ENCODE data around the gene SIPA1L3. TPM values are rescaled to one million over a fixed set of nuclear protein-coding genes. Genes with fewer than 3 reads are reported as not detected.

The SIPA1L3 gene
- total and polyA plus RNA-seq, 9 of the 15 experiments (the other 6 are each of a cell fraction or from before 2014, with no cell fraction given), result 0.01 to 6.1 (median 2.5) TPM

DNA sequence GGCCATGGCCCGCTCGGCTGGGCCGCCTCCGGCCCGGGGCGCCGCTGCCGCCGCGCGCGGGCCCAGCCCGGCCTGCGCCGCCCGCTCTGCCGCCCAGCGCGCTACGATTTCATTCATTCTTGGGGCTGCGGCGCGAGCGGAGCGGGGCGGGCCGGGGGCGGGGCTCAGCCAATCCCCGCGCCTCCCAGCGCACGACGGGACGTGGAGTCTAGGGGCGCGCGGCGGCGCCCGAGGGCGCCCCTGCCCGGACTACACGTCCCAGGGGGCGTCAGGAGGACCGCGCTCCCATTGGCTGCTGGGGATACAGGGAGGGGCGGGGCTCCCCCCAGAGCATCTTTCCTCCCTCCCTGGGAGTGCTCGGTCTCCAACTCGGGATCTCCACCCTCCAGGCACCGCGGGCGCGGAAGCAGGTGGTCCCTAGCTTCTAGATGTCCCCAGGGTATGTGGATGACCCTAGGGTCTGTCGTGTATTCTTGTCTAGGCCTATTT, 322.6 kb downstream of the SIPA1L3 start (continued):
- TF ChIP-seq MAZ (CRISPR knock-in tag; conservative IDR thresholded peaks at IDR 0.05 in 1 of 2, IDR thresholded peaks at IDR 0.05 in 1 of 2) (peak; percentile 54 to 58; a peak in 2 of 4 replicates), LARP7 (IDR thresholded peaks at IDR 0.05) (no peak), POLR2G (IDR thresholded peaks at IDR 0.05; ENCODE audit: low read depth, low read length) (peak; percentile 23; the same call in 1 of the 2 replicates), RB1 (IDR thresholded peaks at IDR 0.05; ENCODE audit: low read depth) (peak; percentile 75), NFYB (IDR thresholded peaks at IDR 0.05; ENCODE audit: extremely low read depth, insufficient read length) (peak; percentile 75), SP1 (CRISPR knock-in tag; IDR thresholded peaks at IDR 0.05) (peak; percentile 65), SRF (CRISPR knock-in tag; IDR thresholded peaks at IDR 0.05) (peak in 1 of 2 experiments; percentile 38; a peak in 1 of 4 replicates), CXXC5 (CRISPR knock-in tag; IDR thresholded peaks at IDR 0.05) (peak; percentile 80), HDAC1 (IDR thresholded peaks at IDR 0.05) (peak in 1 of 2 experiments; percentile 76; a peak in 2 of 4 replicates), C11orf30 (IDR thresholded peaks at IDR 0.05; ENCODE audit: low read depth) (no peak), XRCC5 (IDR thresholded peaks at IDR 0.05; ENCODE audit: low read depth, low read length) (no peak), GATA2 (CRISPR knock-in tag; IDR thresholded peaks at IDR 0.05) (no peak), KDM4B (IDR thresholded peaks at IDR 0.05; ENCODE audit: borderline replicate concordance in 2 of 2, low read depth in 1 of 2) (0 out of 4 replicates have a peak, but pooled peaks of 1 of the 2 experiments have one; percentile 57), CCNT2 (IDR thresholded peaks at IDR 0.05; ENCODE audit: borderline replicate concordance, extremely low read depth, insufficient read length, low read depth, low read length) (peak; percentile 53), ARID2 (IDR thresholded peaks at IDR 0.05) (no peak), KDM1A (IDR thresholded peaks at IDR 0.05) (peak; percentile 96 to 98)
- TF ChIP-seq, protein P1, sequence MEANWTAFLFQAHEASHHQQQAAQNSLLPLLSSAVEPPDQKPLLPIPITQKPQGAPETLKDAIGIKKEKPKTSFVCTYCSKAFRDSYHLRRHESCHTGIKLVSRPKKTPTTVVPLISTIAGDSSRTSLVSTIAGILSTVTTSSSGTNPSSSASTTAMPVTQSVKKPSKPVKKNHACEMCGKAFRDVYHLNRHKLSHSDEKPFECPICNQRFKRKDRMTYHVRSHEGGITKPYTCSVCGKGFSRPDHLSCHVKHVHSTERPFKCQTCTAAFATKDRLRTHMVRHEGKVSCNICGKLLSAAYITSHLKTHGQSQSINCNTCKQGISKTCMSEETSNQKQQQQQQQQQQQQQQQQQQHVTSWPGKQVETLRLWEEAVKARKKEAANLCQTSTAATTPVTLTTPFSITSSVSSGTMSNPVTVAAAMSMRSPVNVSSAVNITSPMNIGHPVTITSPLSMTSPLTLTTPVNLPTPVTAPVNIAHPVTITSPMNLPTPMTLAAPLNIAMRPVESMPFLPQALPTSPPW (CRISPR knock-in tag; IDR thresholded peaks at IDR 0.05), result peak; percentile 97
- TF ChIP-seq, protein P2, sequence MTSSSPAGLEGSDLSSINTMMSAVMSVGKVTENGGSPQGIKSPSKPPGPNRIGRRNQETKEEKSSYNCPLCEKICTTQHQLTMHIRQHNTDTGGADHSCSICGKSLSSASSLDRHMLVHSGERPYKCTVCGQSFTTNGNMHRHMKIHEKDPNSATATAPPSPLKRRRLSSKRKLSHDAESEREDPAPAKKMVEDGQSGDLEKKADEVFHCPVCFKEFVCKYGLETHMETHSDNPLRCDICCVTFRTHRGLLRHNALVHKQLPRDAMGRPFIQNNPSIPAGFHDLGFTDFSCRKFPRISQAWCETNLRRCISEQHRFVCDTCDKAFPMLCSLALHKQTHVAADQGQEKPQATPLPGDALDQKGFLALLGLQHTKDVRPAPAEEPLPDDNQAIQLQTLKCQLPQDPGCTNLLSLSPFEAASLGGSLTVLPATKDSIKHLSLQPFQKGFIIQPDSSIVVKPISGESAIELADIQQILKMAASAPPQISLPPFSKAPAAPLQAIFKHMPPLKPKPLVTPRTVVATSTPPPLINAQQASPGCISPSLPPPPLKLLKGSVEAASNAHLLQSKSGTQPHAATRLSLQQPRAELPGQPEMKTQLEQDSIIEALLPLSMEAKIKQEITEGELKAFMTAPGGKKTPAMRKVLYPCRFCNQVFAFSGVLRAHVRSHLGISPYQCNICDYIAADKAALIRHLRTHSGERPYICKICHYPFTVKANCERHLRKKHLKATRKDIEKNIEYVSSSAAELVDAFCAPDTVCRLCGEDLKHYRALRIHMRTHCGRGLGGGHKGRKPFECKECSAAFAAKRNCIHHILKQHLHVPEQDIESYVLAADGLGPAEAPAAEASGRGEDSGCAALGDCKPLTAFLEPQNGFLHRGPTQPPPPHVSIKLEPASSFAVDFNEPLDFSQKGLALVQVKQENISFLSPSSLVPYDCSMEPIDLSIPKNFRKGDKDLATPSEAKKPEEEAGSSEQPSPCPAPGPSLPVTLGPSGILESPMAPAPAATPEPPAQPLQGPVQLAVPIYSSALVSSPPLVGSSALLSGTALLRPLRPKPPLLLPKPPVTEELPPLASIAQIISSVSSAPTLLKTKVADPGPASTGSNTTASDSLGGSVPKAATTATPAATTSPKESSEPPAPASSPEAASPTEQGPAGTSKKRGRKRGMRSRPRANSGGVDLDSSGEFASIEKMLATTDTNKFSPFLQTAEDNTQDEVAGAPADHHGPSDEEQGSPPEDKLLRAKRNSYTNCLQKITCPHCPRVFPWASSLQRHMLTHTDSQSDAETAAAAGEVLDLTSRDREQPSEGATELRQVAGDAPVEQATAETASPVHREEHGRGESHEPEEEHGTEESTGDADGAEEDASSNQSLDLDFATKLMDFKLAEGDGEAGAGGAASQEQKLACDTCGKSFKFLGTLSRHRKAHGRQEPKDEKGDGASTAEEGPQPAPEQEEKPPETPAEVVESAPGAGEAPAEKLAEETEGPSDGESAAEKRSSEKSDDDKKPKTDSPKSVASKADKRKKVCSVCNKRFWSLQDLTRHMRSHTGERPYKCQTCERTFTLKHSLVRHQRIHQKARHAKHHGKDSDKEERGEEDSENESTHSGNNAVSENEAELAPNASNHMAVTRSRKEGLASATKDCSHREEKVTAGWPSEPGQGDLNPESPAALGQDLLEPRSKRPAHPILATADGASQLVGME (CRISPR knock-in tag; IDR thresholded peaks at IDR 0.05), result peak; percentile 99
- TF ChIP-seq, protein P3, sequence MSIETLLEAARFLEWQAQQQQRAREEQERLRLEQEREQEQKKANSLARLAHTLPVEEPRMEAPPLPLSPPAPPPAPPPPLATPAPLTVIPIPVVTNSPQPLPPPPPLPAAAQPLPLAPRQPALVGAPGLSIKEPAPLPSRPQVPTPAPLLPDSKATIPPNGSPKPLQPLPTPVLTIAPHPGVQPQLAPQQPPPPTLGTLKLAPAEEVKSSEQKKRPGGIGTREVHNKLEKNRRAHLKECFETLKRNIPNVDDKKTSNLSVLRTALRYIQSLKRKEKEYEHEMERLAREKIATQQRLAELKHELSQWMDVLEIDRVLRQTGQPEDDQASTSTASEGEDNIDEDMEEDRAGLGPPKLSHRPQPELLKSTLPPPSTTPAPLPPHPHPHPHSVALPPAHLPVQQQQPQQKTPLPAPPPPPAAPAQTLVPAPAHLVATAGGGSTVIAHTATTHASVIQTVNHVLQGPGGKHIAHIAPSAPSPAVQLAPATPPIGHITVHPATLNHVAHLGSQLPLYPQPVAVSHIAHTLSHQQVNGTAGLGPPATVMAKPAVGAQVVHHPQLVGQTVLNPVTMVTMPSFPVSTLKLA (conservative IDR thresholded peaks at IDR 0.05), result peak in 1 of 2 experiments; percentile 36; a peak in 1 of 4 replicates

Data from K562 (cell line).